Ovary (tissue), 9 donors: ENCODE data around the gene SLC35G2. TPM values are rescaled to one million over a fixed set of nuclear protein-coding genes. Genes with fewer than 3 reads are reported as not detected.

Experiments
- DNase-seq, 5 donors: peaks; one replicate each; pipeline ENCODE4 v3.0.0-alpha.2; 2019 to 2020
- H3K27ac ChIP-seq, 2 donors: fragments of 200-600 bp; one replicate each; pipeline versions ENCODE4 v1.5.1 to v1.8.0; 2019 to 2022
- H3K27me3 ChIP-seq: fragments of 200-600 bp; one replicate; pipeline ENCODE4 v1.8.0; 2022
- H3K36me3 ChIP-seq: fragments of 200-600 bp; sonication (generic); one replicate; pipeline ENCODE4 v1.5.1; 2019
- H3K4me1 ChIP-seq: one replicate; pipeline ENCODE4 v1.8.1; 2013; ENCODE audit warnings: mild to moderate bottlenecking, moderate library complexity; ENCODE audit not compliant: insufficient read depth
- H3K4me3 ChIP-seq: fragments of 200-600 bp; sonication (generic); one replicate; pipeline ENCODE4 v1.5.1; 2017
- H3K9me3 ChIP-seq, 2 donors: fragments of 200-600 bp in 1 of 2; sonication (generic) in 1 of 2; one replicate each; pipeline versions ENCODE4 v1.5.1 to v1.8.1; 2013 to 2019; ENCODE audit warnings: mild to moderate bottlenecking in 1 of 2, moderate library complexity in 1 of 2
- EP300 ChIP-seq: sonication (generic); formaldehyde crosslinking; IDR thresholded peaks from one replicate; pipeline ENCODE4 v1.6.1; 2017; ENCODE audit warnings: antibody characterized with exemption
- POLR2A ChIP-seq: fragments of 450-650 bp; IDR thresholded peaks from one replicate; pipeline ENCODE4 v1.6.1; 2017; ENCODE audit warnings: antibody characterized with exemption, mild to moderate bottlenecking, moderate library complexity
- WGBS, 3 donors: extraction: QIAGEN DNeasy Blood & Tissue Kit in 1 of 3; methylation state at CpG; one replicate each; pipeline versions ENCODE4 v1.1.5 to v1.1.7; 2013 to 2017; 5-methylcytosine and 5-hydroxymethylcytosine counted together
- intact Hi-C, 4 donors: fragments of 100-400 bp; cut with DNase I; formaldehyde crosslinking; loops; one replicate each; pipeline versions ENCODE4 v1.11.0 to v1.15.1; 2022 to 2023
- polyA plus RNA-seq, 2 donors: library from polyadenylated mRNA; stranded (reverse); fragments of 200-250 nt in 1 of 2; fragments of 350-450 nt in 1 of 2; fragmentation: Illumina TruSeq in 1 of 2; extraction: RNeasy Lipid Tissue Mini Kit (QIAGEN cat#74804) in 1 of 2; gene quantifications; one replicate each; pipeline ENCODE4 v1.2.3, GENCODE V29; 2013 to 2014
- total RNA-seq, 7 donors: library from RNA; depleted of rRNA in 2 of 7; stranded (reverse); fragments of >200 nt in 2 of 7; fragmentation: NEBNext Ultra II Directional in 3 of 7; extraction: Animal tissue kit (Norgen Biotek cat#: 25700) in 3 of 7; gene quantifications; one replicate each; pipeline versions ENCODE4 v1.1.0 to v1.2.4, GENCODE V29; 2016 to 2023
- TF ChIP-seq, protein P1 (sequence below), 3 donors: fragments of 450-650 bp in 2 of 3; fragments of 200-600 bp in 1 of 3; IDR thresholded peaks; one replicate each; pipeline versions ENCODE4 v1.5.1 to v1.8.0; 2016 to 2022; ENCODE audit warnings: antibody characterized with exemption in 3 of 3, mild to moderate bottlenecking in 1 of 3
- donor health status: DM: no; HTN: no; CAD: no; lungs with moderate emphysema.
- donor health status: DM: no; HTN: no; CAD: no.
- donor health status: Bipolar disorder and iron deficiency.
- donor health status: DM: yes; HTN: yes; CAD: no.
- donor health status: DM: no; HTN: no; CAD: no.
- donor health status: DM: yes; HTN: yes; CAD: no.

Gene SLC35G2
- total and polyA plus RNA-seq, 9 donors, result 2.3 to 9.5 (median 4.7) TPM

DNA sequence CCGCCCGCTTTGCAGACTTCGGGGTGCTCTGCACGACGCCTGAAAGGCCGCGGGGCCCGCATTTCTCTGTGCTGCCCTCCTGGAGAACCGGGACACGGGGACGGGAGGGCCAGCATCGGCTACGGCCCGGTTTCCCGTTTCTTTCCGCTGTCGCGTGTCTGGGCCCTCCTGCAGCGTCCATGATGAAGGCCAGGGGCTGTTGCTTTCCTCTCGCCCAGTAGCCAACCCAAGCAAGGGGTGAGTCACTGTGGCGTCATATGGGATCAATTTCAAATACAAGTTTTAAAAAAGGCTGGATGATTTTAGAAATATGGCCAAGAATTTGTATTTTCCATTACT is 435 bp downstream of the SLC35G2 start:
- Histone ChIP-seq H3K4me3 (peak overlapping the region; percentile 62), H3K36me3 (no peaks in the 10 kb centered on the region), H3K27ac (peak overlapping the region in 1 of 2 donors; percentile 73), H3K9me3 (no peaks in the 10 kb centered on the region), H3K27me3 (no peaks in the 10 kb centered on the region), H3K4me1 (peaks cover 6% of the 10 kb centered on the region)
- TF ChIP-seq POLR2A, result no peak
- no peak for TF ChIP-seq EP300
- TF ChIP-seq, protein P1, sequence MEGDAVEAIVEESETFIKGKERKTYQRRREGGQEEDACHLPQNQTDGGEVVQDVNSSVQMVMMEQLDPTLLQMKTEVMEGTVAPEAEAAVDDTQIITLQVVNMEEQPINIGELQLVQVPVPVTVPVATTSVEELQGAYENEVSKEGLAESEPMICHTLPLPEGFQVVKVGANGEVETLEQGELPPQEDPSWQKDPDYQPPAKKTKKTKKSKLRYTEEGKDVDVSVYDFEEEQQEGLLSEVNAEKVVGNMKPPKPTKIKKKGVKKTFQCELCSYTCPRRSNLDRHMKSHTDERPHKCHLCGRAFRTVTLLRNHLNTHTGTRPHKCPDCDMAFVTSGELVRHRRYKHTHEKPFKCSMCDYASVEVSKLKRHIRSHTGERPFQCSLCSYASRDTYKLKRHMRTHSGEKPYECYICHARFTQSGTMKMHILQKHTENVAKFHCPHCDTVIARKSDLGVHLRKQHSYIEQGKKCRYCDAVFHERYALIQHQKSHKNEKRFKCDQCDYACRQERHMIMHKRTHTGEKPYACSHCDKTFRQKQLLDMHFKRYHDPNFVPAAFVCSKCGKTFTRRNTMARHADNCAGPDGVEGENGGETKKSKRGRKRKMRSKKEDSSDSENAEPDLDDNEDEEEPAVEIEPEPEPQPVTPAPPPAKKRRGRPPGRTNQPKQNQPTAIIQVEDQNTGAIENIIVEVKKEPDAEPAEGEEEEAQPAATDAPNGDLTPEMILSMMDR (IDR thresholded peaks at IDR 0.05), result no peak
- peak in 4 of 5 donors; percentile 11 to 56 (median 35) for DNase-seq
- intact Hi-C loops, result no loop called here
- 0 to 1% (median 0%) methylated on average over 14 to 21 of the region's 21 CpGs for WGBS, 3 donors

DNA sequence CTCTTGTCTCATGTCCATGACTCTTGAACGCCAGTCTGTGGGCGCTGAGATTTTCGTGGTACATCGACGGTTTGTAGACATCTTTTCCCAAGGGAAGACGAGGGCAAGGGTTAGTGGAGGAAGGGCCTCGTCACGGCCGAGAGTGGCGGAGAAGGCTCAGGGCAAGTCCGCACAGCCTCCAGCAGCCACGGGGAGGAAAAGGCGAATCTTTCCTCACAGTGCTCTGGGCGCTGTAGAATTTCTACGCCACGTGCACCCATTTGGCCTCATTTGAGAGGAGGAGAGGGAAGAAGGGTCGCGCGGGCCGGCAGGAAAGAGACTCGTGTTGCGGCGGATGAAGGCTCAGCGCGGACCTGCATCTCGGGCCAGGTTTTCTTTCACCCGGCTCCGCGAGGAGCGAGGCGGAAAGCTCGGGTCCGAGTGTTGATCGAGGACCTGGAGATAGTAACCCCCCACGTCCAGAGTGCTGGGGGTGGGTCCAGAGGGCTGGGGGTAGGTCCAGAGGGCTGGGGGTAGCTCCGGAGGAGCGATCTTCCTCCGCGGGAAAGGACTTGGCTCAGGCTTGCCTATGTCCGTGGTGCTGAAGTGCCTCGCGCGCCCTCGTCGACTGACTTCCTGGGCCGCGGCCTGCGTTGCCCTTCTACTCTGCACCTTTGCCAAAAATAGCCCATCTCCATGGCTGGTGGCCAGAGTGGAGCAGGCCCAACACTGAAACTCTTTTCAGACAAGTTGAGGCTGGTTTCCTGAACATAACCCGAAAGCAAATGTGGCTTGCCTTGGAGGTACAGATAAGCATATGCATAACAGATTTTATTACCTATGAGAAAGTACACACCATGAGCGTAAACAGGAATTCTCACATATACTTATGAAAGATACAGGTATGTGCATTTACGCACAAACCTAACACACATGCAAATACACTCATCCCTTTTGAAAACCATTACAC is 1.1 kb downstream of the SLC35G2 start:
- Histone ChIP-seq H3K9me3 (no peaks in the 10 kb centered on the region), H3K4me3 (peak overlapping the region; percentile 62), H3K4me1 (peaks cover 6% of the 10 kb centered on the region), H3K36me3 (no peaks in the 10 kb centered on the region), H3K27me3 (no peaks in the 10 kb centered on the region), H3K27ac (peak overlapping the region in 1 of 2 donors; percentile 34)
- peak; percentile 34 to 69 (median 37) for DNase-seq
- TF ChIP-seq POLR2A (no peak), EP300 (no peak)
- TF ChIP-seq, protein P1 (IDR thresholded peaks at IDR 0.05), result no peak
- intact Hi-C loops, result no loop called here
- WGBS, 3 donors, result 4 to 8% (median 5%) methylated on average over 51 of the region's 51 CpGs

DNA sequence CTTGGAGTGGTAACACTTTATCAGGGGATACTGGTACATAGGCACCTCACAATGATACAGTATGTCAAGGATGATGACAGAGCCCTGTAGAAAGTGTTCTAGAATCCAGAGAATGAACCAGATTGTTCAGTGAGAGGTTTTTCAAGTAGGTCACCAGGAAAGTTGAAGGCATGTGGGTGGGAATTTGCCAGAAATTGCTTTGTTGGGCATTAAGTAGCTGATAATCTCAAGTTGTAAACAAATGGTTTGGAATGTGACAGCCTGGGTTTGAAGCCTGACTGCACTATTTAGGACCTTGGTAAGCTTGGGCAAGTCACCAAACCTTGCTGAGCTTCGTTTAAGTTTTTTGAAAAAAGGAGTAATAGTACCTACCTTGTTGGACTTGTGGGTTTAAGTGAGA is 12.5 kb downstream of the SLC35G2 start:
- intact Hi-C loops, result no loop called here
- Histone ChIP-seq H3K4me1 (no peaks in the 10 kb centered on the region), H3K4me3 (no peak overlapping the region), H3K27me3 (no peaks in the 10 kb centered on the region), H3K27ac (no peak overlapping the region), H3K9me3 (no peaks in the 10 kb centered on the region), H3K36me3 (no peaks in the 10 kb centered on the region)
- DNase-seq, result no peak
- 65 to 85% (median 74%) methylated on average over 1 of the region's 1 CpG for WGBS, 3 donors
- no peak for TF ChIP-seq EP300

GRCh38 chr3:136835089-136835812 is 16.3 kb downstream of the SLC35G2 start:
- DNase-seq, result no peak
- no peak for TF ChIP-seq POLR2A
- TF ChIP-seq, protein P1 (IDR thresholded peaks at IDR 0.05), result no peak
- TF ChIP-seq EP300, result no peak
- Histone ChIP-seq H3K27ac (no peak overlapping the region), H3K27me3 (no peaks in the 10 kb centered on the region), H3K9me3 (no peaks in the 10 kb centered on the region), H3K36me3 (no peaks in the 10 kb centered on the region), H3K4me3 (no peak overlapping the region), H3K4me1 (no peaks in the 10 kb centered on the region)
- WGBS, 3 donors, result 39 to 66% (median 47%) methylated on average over 1 of the region's 1 CpG
- intact Hi-C loops, result no loop called here
